K562 (cell line): ENCODE results near the gene DHDH. TPM values are rescaled to one million over a fixed set of nuclear protein-coding genes. Genes with fewer than 3 reads are reported as not detected.
A peak's percentile ranks its signal among the peaks of the same experiment; 100 is the strongest.

Experiments used
- ATAC-seq: fragments of 200-7000 bp; cut with Tn5 transposase; 3 replicates; pipeline ENCODE4 v1.9.1; 2020; ENCODE audit warnings: moderate library complexity
- BruUV-seq: library from RNA; stranded (reverse); fragments of 400-500 nt; replicated peaks from 2 replicates; lab custom pipeline; 2021; lab: Mats Ljungman, UMichigan
- CTCF ChIA-PET: fragments of 300-600 bp; formaldehyde crosslinking; extraction: SDS; loops from one replicate; lab custom pipeline; 2021; ENCODE audit warnings: low intra/inter-chr PET ratio; lab: Yijun Ruan, JAX
- POLR2A ChIA-PET: fragments of 300-600, 350-650 bp; sonication (Branson Sonifier 250); formaldehyde crosslinking; extraction: SDS; loops from one replicate; lab custom pipeline; 2021; ENCODE audit warnings: antibody characterized with exemption, inconsistent platforms; lab: Yijun Ruan, JAX
- DNase-seq, 4 experiments: peaks; one replicate each; pipeline versions ENCODE4 v3.0.0 to v3.0.0-alpha.2; 2011 to 2018; ENCODE audit warnings: low spot score in 3 of 4, mixed read lengths in 3 of 4; ENCODE audit errors: extremely low read depth in 1 of 4
- FAIRE-seq: peaks from 2 replicates; lab custom pipeline; 2011; peaks lifted over from hg19 to GRCh38; lab: Jason Lieb, UNC
- H2AFZ ChIP-seq: 2 replicates; pipeline ENCODE4 v1.6.0; 2011; ENCODE audit warnings: low read depth, low read length, control low read depth, inconsistent platforms
- H3K27ac ChIP-seq: fragments of 200-600 bp; 3 replicates; pipeline ENCODE4 v1.8.0; 2011; ENCODE audit warnings: low read depth, mild to moderate bottlenecking, control low read depth, inconsistent platforms, low read length, moderate library complexity, mixed read lengths; ENCODE audit errors: extremely low read depth
- H3K27me3 ChIP-seq, 2 experiments: fragments of 300-600 bp in 1 of 2; 2 replicates in 1 of 2; 3 replicates in 1 of 2; pipeline versions ENCODE4 v1.6.0 to v1.8.0; 2011; ENCODE audit warnings: inconsistent platforms in 2 of 2, low read length in 2 of 2, mild to moderate bottlenecking in 1 of 2, mixed read lengths in 1 of 2, moderate library complexity in 1 of 2; ENCODE audit not compliant: control insufficient read depth in 2 of 2, insufficient read depth in 2 of 2
- H3K36me3 ChIP-seq: fragments of 300-600 bp; 3 replicates; pipeline ENCODE4 v1.8.0; 2011; ENCODE audit warnings: mild to moderate bottlenecking, low read length, inconsistent platforms; ENCODE audit not compliant: control insufficient read depth, insufficient read depth
- H3K4me1 ChIP-seq, 2 experiments: fragments of 200-600 bp in 1 of 2; replicated peaks in 1 of 2; 2 replicates in 1 of 2; 3 replicates in 1 of 2; pipeline versions ENCODE4 v1.5.1 to v1.8.0; 2011; ENCODE audit warnings: inconsistent platforms in 2 of 2, low read length in 2 of 2, mild to moderate bottlenecking in 1 of 2, mixed read lengths in 1 of 2, moderate library complexity in 1 of 2; ENCODE audit not compliant: control insufficient read depth in 2 of 2, insufficient read depth in 2 of 2
- H3K4me2 ChIP-seq: 2 replicates; pipeline ENCODE4 v1.6.1; 2011; ENCODE audit warnings: low read length, control low read depth, inconsistent platforms, mixed read lengths; ENCODE audit not compliant: insufficient read depth
- H3K4me3 ChIP-seq: fragments of 200-600 bp; sonication (generic), shearing (Covaris generic); 2 replicates; pipeline ENCODE4 v1.5.1; 2016; ENCODE audit warnings: control low read depth, inconsistent platforms
- H3K79me2 ChIP-seq: fragments of 200-600 bp; 3 replicates; pipeline ENCODE4 v1.8.0; 2011; ENCODE audit warnings: low read length, inconsistent platforms; ENCODE audit not compliant: control insufficient read depth, insufficient read depth
- H3K9ac ChIP-seq, 2 experiments: 2 replicates each; pipeline versions ENCODE4 v1.6.0 to v1.6.1; 2011; ENCODE audit warnings: low read depth in 2 of 2, low read length in 2 of 2, control low read depth in 1 of 2, inconsistent platforms in 1 of 2, mild to moderate bottlenecking in 1 of 2, mixed read lengths in 1 of 2; ENCODE audit not compliant: insufficient read depth in 1 of 2
- H3K9me1 ChIP-seq: one replicate; pipeline ENCODE4 v1.6.0; 2011; ENCODE audit warnings: inconsistent platforms, mild to moderate bottlenecking, low read length, moderate library complexity; ENCODE audit not compliant: control insufficient read depth, insufficient read depth
- H3K9me3 ChIP-seq: replicated peaks from 2 replicates; pipeline ENCODE4 v1.5.1; 2011; ENCODE audit warnings: low read depth, low read length, inconsistent platforms; ENCODE audit not compliant: control insufficient read depth, insufficient read depth
- H4K20me1 ChIP-seq: replicated peaks from 2 replicates; pipeline ENCODE4 v1.6.1; 2011; ENCODE audit warnings: low read length, inconsistent platforms, mixed read lengths; ENCODE audit not compliant: control insufficient read depth, insufficient read depth
- BDP1 ChIP-seq: IDR thresholded peaks from 3 replicates; pipeline ENCODE4 v1.6.1; 2011; ENCODE audit not compliant: insufficient read length, insufficient read depth
- CREBBP ChIP-seq: IDR thresholded peaks from one replicate; pipeline ENCODE4 v1.6.1; 2012; ENCODE audit warnings: low read depth, mild to moderate bottlenecking, control low read depth, inconsistent platforms, low read length
- FOXP1 ChIP-seq: sonication (generic); formaldehyde crosslinking; IDR thresholded peaks from 2 replicates; pipeline ENCODE4 v1.8.0; 2022; ENCODE audit warnings: mild to moderate bottlenecking, missing genetic modification reagents
- HMGN3 ChIP-seq: IDR thresholded peaks from 2 replicates; pipeline ENCODE4 v1.6.1; 2011; ENCODE audit warnings: borderline replicate concordance, low read depth, mild to moderate bottlenecking, mixed read lengths, low read length; ENCODE audit not compliant: insufficient read length; ENCODE audit errors: extremely low read depth
- JUND ChIP-seq, 2 experiments: IDR thresholded peaks; 2 replicates in 1 of 2; 3 replicates in 1 of 2; pipeline ENCODE4 v1.6.1; 2011; ENCODE audit warnings: borderline replicate concordance in 2 of 2, low read depth in 2 of 2, low read length in 2 of 2, improper control_type of control experiment in 1 of 2, missing biosample characterization in 1 of 2, missing genetic modification characterization in 1 of 2, missing genetic modification reagents in 1 of 2
- NR2F6 ChIP-seq: fragments of 450-650 bp; formaldehyde crosslinking; IDR thresholded peaks from 2 replicates; pipeline ENCODE4 v1.4.0; 2020; ENCODE audit warnings: mild to moderate bottlenecking
- RBM25 ChIP-seq: fragments of 200-400 bp; formaldehyde crosslinking; IDR thresholded peaks from 2 replicates; pipeline ENCODE4 v1.6.1; 2018; ENCODE audit warnings: low read length, low read depth, moderate library complexity; ENCODE audit not compliant: severe bottlenecking
- SNIP1 ChIP-seq: fragments of 450-650 bp; IDR thresholded peaks from 2 replicates; pipeline ENCODE4 v1.7.1; 2017; ENCODE audit warnings: low read depth, mild to moderate bottlenecking
- ZNF121 ChIP-seq: sonication (generic); formaldehyde crosslinking; conservative IDR thresholded peaks from 2 replicates; pipeline ENCODE4 v1.8.0; 2022; ENCODE audit warnings: missing genetic modification reagents
- ZNF444 ChIP-seq: fragments of 250-450 bp; sonication (Bioruptor Pico); IDR thresholded peaks from 2 replicates; pipeline ENCODE4 v1.4.0; 2020; ENCODE audit warnings: mild to moderate bottlenecking, moderate library complexity
- ZNF699 ChIP-seq: fragments of 250-450 bp; sonication (Bioruptor Pico); IDR thresholded peaks from 2 replicates; pipeline ENCODE4 v1.8.0; 2021; ENCODE audit warnings: mild to moderate bottlenecking, moderate library complexity; ENCODE audit not compliant: insufficient replicate concordance
- WGBS: fragments of 100-300 bp; shearing (Covaris generic); methylation state at CpG from one replicate; pipeline ENCODE4 v1.1.6; 2016; ENCODE audit warnings: low coverage, mixed read lengths; ENCODE audit not compliant: insufficient coverage; ENCODE audit errors: missing lambda C conversion rate; 5-methylcytosine and 5-hydroxymethylcytosine counted together
- in situ Hi-C: fragments of 300-500 bp; cut with MboI; formaldehyde crosslinking; loops from 4 replicates; pipeline ENCODE4 v1.15.0; 2018; ENCODE audit warnings: inconsistent platforms, mixed read lengths
- intact Hi-C: fragments of 100-400 bp; cut with micrococcal nuclease; formaldehyde crosslinking; loops from 2 replicates; pipeline ENCODE4 v1.14.2; 2022
- polyA plus RNA-seq, 8 experiments: library from polyadenylated mRNA; depleted of rRNA in 4 of 8; stranded (reverse) in 5 of 8; unstranded in 3 of 8; fragments of >200 nt; fragmentation: Nextera tagmentation in 2 of 8; fragmentation: Illumina TruSeq in 1 of 8; extraction: Ambion mirVana in 2 of 8; extraction: Trizol in 1 of 8; gene quantifications; 2 replicates each; pipeline versions ENCODE4 v1.2.1 to v1.2.3, GENCODE V29; 2011 to 2014; ENCODE audit warnings: inconsistent platforms in 1 of 8, missing spikeins in 1 of 8
- total RNA-seq, 7 experiments: library from RNA; depleted of rRNA in 6 of 7; stranded (reverse); fragments of >200 nt in 6 of 7; fragmentation: Illumina TruSeq in 2 of 7; extraction: Trizol in 2 of 7; gene quantifications; 2 replicates each; pipeline versions ENCODE4 v1.2.1 to v1.2.3, GENCODE V29; 2011 to 2021; ENCODE audit warnings: low replicate concordance in 1 of 7
- TF ChIP-seq, protein P1 (sequence below), 2 experiments: fragments of 450-650 bp; IDR thresholded peaks; 2 replicates each; pipeline ENCODE4 v1.6.1; 2016
- TF ChIP-seq, protein P2 (sequence below): fragments of 250-450 bp; sonication (Bioruptor Pico); IDR thresholded peaks from 2 replicates; pipeline ENCODE4 v1.4.0; 2020; ENCODE audit warnings: borderline replicate concordance
- TF ChIP-seq, protein P3 (sequence below): sonication (generic); formaldehyde crosslinking; IDR thresholded peaks from 2 replicates; pipeline ENCODE4 v1.8.0; 2023; ENCODE audit warnings: missing genetic modification reagents, mild to moderate bottlenecking, borderline replicate concordance

The DHDH gene
- total and polyA plus RNA-seq, 9 of the 15 experiments (the other 6 are each of a cell fraction or from before 2014, with no cell fraction given), result 0.37 to 1.9 (median 0.87) TPM

DNA sequence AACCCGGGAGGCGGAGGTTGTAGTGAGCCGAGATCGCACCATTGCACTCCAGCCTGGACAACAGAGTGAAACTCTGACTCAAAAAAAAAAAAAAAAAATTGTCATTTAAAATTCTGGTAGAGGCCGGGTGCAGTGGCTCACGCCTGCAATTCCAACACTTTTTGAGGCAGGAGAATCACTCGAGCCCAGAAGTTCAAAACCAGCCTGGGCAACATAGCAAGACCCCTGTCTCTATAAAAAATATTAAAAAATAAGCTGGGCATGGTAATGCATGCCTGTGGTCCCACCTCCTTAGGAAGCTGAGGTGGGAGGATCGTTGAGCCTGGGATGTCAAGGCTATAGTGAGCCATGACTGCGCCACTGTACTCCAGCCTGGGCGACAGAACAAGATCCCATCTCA, 27.2 kb upstream of the DHDH start:
- H3K9me3 ChIP-seq, result no peaks in the 10 kb centered on the region
- H3K79me2 ChIP-seq, result peaks cover 34% of the 10 kb centered on the region
- peaks cover 6% of the 10 kb centered on the region for H4K20me1 ChIP-seq
- in situ Hi-C loops (no loop called here), intact Hi-C loops (no loop called here)
- H3K27me3 ChIP-seq, result no peaks in the 10 kb centered on the region
- WGBS, result 96% methylated on average over 6 of the region's 10 CpGs
- no peak overlapping the region for H2AFZ ChIP-seq
- FAIRE-seq (no peak), ATAC-seq (no peak), DNase-seq (no peak)
- BruUV-seq, result no TSS peak
- CTCF ChIA-PET, result no interaction called here
- no peak overlapping the region for H3K27ac ChIP-seq
- POLR2A ChIA-PET, result interaction anchor here (0.8 to 1.3 kb wide), 4 partner anchors 10 to 32 kb away, joined by 3 to 5 read pairs (median 4); no protein-coding TSS in a partner anchor
- peaks cover 74% of the 10 kb centered on the region for H3K36me3 ChIP-seq
- no peak overlapping the region for H3K4me2 ChIP-seq
- H3K9ac ChIP-seq, result no peak overlapping the region
- H3K4me1 ChIP-seq, result peaks cover 7 to 28% of the 10 kb centered on the region in 2 experiments; a peak in 4 of 5 replicates
- no peaks in the 10 kb centered on the region for H3K9me1 ChIP-seq
- H3K4me3 ChIP-seq, result no peak overlapping the region
- TF ChIP-seq ZNF121 (peak; percentile 60), HMGN3 (no peak), BDP1 (no peak), FOXP1 (CRISPR knock-in tag) (no peak), NR2F6 (CRISPR knock-in tag) (no peak), SNIP1 (no peak), RBM25 (peak; percentile 30), ZNF699 (CRISPR knock-in tag) (no peak), CREBBP (no peak), JUND (IDR thresholded peaks at IDR 0.05; ENCODE audit: borderline replicate concordance, low read depth, low read length) (no peak), JUND (tag; IDR thresholded peaks at IDR 0.05; ENCODE audit: borderline replicate concordance, low read depth, low read length) (no peak), ZNF444 (CRISPR knock-in tag) (no peak)
- TF ChIP-seq, protein P1, sequence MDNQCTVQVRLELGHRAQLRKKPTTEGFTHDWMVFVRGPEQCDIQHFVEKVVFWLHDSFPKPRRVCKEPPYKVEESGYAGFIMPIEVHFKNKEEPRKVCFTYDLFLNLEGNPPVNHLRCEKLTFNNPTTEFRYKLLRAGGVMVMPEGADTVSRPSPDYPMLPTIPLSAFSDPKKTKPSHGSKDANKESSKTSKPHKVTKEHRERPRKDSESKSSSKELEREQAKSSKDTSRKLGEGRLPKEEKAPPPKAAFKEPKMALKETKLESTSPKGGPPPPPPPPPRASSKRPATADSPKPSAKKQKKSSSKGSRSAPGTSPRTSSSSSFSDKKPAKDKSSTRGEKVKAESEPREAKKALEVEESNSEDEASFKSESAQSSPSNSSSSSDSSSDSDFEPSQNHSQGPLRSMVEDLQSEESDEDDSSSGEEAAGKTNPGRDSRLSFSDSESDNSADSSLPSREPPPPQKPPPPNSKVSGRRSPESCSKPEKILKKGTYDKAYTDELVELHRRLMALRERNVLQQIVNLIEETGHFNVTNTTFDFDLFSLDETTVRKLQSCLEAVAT (IDR thresholded peaks at IDR 0.05), result no peak
- TF ChIP-seq, protein P2, sequence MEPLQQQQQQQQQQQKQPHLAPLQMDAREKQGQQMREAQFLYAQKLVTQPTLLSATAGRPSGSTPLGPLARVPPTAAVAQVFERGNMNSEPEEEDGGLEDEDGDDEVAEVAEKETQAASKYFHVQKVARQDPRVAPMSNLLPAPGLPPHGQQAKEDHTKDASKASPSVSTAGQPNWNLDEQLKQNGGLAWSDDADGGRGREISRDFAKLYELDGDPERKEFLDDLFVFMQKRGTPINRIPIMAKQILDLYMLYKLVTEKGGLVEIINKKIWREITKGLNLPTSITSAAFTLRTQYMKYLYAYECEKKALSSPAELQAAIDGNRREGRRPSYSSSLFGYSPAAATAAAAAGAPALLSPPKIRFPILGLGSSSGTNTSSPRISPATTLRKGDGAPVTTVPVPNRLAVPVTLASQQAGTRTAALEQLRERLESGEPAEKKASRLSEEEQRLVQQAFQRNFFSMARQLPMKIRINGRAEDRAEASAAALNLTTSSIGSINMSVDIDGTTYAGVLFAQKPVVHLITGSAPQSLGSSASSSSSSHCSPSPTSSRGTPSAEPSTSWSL (CRISPR knock-in tag), result no peak
- TF ChIP-seq, protein P3, sequence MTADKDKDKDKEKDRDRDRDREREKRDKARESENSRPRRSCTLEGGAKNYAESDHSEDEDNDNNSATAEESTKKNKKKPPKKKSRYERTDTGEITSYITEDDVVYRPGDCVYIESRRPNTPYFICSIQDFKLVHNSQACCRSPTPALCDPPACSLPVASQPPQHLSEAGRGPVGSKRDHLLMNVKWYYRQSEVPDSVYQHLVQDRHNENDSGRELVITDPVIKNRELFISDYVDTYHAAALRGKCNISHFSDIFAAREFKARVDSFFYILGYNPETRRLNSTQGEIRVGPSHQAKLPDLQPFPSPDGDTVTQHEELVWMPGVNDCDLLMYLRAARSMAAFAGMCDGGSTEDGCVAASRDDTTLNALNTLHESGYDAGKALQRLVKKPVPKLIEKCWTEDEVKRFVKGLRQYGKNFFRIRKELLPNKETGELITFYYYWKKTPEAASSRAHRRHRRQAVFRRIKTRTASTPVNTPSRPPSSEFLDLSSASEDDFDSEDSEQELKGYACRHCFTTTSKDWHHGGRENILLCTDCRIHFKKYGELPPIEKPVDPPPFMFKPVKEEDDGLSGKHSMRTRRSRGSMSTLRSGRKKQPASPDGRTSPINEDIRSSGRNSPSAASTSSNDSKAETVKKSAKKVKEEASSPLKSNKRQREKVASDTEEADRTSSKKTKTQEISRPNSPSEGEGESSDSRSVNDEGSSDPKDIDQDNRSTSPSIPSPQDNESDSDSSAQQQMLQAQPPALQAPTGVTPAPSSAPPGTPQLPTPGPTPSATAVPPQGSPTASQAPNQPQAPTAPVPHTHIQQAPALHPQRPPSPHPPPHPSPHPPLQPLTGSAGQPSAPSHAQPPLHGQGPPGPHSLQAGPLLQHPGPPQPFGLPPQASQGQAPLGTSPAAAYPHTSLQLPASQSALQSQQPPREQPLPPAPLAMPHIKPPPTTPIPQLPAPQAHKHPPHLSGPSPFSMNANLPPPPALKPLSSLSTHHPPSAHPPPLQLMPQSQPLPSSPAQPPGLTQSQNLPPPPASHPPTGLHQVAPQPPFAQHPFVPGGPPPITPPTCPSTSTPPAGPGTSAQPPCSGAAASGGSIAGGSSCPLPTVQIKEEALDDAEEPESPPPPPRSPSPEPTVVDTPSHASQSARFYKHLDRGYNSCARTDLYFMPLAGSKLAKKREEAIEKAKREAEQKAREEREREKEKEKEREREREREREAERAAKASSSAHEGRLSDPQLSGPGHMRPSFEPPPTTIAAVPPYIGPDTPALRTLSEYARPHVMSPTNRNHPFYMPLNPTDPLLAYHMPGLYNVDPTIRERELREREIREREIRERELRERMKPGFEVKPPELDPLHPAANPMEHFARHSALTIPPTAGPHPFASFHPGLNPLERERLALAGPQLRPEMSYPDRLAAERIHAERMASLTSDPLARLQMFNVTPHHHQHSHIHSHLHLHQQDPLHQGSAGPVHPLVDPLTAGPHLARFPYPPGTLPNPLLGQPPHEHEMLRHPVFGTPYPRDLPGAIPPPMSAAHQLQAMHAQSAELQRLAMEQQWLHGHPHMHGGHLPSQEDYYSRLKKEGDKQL, result no peak
